Epithelial cell of proximal tubule (primary cell): ENCODE results near the gene SCO2. TPM values are rescaled to one million over a fixed set of nuclear protein-coding genes. Genes with fewer than 3 reads are reported as not detected.

Experiments used
- DNase-seq: peaks from one replicate; pipeline ENCODE4 v3.0.0-alpha.2; 2011; ENCODE audit warnings: low read depth
- H3K4me3 ChIP-seq: 2 replicates; pipeline ENCODE4 v1.5.1; 2011; ENCODE audit warnings: low read depth, mild to moderate bottlenecking, low read length
- total RNA-seq: library from RNA; depleted of rRNA; stranded (reverse); fragments of >200 nt; gene quantifications from 2 replicates; pipeline ENCODE4 v1.2.3, GENCODE V29; 2015
- TF ChIP-seq, protein P1 (sequence below): conservative IDR thresholded peaks from 2 replicates; pipeline ENCODE4 v1.5.1; 2012; ENCODE audit warnings: low read depth, mild to moderate bottlenecking, low read length

The SCO2 gene
- total RNA-seq, 1 donor from 2014 or later = not detected

- TF ChIP-seq, protein P1, sequence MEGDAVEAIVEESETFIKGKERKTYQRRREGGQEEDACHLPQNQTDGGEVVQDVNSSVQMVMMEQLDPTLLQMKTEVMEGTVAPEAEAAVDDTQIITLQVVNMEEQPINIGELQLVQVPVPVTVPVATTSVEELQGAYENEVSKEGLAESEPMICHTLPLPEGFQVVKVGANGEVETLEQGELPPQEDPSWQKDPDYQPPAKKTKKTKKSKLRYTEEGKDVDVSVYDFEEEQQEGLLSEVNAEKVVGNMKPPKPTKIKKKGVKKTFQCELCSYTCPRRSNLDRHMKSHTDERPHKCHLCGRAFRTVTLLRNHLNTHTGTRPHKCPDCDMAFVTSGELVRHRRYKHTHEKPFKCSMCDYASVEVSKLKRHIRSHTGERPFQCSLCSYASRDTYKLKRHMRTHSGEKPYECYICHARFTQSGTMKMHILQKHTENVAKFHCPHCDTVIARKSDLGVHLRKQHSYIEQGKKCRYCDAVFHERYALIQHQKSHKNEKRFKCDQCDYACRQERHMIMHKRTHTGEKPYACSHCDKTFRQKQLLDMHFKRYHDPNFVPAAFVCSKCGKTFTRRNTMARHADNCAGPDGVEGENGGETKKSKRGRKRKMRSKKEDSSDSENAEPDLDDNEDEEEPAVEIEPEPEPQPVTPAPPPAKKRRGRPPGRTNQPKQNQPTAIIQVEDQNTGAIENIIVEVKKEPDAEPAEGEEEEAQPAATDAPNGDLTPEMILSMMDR = no peak
- DNase-seq = no peak
Observed at GRCh38 chr22:50530877-50531545, 5.6 kb upstream of the SCO2 start.

DNA sequence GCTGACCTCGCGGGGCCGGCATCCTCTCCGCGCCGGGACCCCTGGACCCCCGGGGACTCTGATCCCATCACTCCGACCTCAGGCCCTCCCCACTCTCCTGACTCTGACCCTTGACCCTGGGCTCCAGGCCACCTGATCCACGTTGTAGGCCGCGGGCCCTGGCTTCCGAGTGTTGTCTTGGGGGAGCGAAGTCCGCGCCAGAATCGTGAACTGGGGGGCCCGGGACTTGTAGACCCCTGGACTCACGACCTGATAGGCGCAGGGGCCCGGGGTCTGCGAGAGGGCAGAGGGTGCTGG is 5.1 kb upstream of the SCO2 start:
- TF ChIP-seq, protein P1 = no peak
- DNase-seq = no peak
- peak overlapping the region; percentile 82 for H3K4me3 ChIP-seq

More at GRCh38 chr22:50530877-50531545, 5.6 kb upstream of the SCO2 start:
- H3K4me3 ChIP-seq = peak overlapping the region; percentile 82

GRCh38 chr22:50529897-50530579 is 4.6 kb upstream of the SCO2 start, which contains the start of gene TYMP:
Gene TYMP, minus strand, starts transcription at chr22:50530012. Its CDS starts 303 bp downstream, at chr22:50529709.
- TF ChIP-seq, protein P1 = no peak
- peak within 1 kb of the TSS; percentile 82 for H3K4me3 ChIP-seq
- DNase-seq = no peak

GRCh38 chr22:50529416-50529896 is 4.1 kb upstream of the SCO2 start:
- peak overlapping the region; percentile 82 for H3K4me3 ChIP-seq
- no peak for DNase-seq
- TF ChIP-seq, protein P1 = no peak

- peak overlapping the region; percentile 82 for H3K4me3 ChIP-seq
- TF ChIP-seq, protein P1 = no peak
- no peak for DNase-seq
Observed at GRCh38 chr22:50528682-50529415, 3.5 kb upstream of the SCO2 start.

DNA sequence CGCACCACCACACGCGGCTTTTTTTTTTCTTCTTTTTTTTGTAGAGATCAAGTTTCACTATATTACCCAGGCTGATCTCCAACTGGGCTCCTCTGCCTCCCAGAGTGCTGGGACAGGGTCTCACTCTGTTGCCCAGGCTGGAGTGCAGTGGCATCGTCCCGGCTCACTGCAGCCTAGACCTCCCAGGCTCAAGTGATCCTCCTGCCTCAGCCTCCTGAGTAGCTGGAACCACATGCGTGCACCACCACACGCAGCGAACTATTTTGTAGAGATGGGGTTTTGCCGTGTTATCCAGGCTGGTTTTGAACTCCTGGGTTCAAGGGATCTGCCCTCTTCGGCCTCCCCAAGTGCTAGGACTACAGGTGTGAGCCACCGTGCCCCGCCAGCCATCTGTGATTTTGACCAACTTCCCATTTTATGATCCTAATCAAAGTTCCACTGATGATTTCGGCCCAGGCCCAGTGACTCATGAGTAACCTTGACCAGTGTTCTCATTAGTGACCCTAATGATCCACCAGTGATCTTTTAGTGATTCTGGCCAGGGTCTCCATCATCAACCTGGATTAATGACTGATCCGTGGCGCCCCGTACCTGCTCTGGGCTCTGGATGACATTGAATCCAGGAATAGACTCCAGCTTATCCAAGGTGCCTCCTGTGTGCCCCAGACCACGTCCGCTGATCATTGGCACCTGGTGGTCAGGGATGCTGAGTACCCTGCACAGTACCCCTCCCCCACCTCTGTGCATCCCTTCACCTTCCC is 2.7 kb upstream of the SCO2 start:
- TF ChIP-seq, protein P1 = no peak
- peak overlapping the region; percentile 82 for H3K4me3 ChIP-seq
- DNase-seq = no peak
